HG02885 (cell line): Measurements from ENCODE around the gene TCF15.
"Not testable (repeated sequence)": the region's sequence is repeated elsewhere in the genome, so short reads cannot be mapped to it uniquely, and the experiment has no call there.

Source experiments
- ATAC-seq: cut with Tn5 transposase; IDR thresholded peaks from one replicate; pipeline ENCODE4 v1.9.1; 2021; ENCODE audit warnings: mild to moderate bottlenecking; ENCODE audit not compliant: unreplicated experiment, poor library complexity

TCF15 gene

DNA sequence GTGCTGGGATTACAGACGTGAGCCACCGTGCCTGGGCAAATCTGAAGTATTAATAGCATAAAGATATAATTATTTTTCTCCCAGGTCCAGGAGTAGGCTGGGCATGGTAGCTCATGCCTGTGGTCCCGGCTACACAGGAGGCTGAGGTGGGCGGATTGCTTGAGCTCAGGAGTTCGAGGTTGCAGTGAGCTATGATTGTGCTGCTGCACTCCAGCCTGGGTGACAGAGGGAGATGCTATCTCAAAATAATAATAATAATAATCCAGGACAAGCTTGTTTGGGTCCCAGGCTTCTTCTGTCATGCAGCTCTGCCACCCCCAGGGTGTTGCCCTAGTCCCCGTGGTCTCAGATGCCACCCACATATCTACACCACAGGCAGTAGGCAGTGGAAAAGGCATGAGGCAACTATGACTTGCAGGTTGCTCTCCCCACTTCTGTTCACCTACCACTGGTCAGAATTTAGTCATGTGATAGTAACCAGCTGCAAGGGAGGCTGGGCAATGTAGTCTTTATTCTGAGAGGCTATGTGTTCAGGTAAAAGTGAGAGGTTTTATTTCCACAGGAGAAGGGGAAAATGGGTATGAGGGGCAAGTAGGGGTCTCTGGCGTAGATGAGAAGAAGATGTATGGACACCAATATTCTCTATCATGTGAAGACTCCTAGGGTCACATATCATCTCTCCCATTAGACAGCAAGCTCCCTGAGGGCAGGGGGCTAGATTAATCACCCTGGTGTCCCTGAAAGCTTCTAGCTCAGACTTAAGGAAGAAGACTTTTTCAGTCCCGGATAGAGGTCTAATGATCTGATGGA is 25.7 kb downstream of the TCF15 start:
- peak; percentile 64 for ATAC-seq

DNA sequence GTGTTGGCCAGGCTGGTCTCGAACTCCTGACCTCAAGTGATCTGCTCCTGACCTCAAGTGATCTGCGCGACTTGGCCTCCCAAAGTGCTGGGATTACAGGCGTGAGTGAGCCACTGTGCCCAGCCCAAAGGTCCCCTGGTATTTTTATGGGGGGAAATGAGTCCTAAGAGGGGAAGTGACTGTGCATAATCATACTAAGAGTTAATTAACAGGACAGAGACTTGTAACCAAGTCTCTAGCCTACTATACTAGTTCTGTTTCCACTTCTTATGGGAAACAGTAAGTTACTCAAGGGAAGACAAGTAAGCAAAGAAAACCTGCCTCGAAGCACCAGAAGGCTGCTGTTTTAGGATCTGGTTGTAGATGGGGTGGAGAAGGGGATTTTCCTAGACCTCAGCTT is 27.9 kb downstream of the TCF15 start:
- no peak for ATAC-seq

GRCh38 chr20:578940-579690 is 31.0 kb downstream of the TCF15 start:
- ATAC-seq = not testable (repeated sequence)

DNA sequence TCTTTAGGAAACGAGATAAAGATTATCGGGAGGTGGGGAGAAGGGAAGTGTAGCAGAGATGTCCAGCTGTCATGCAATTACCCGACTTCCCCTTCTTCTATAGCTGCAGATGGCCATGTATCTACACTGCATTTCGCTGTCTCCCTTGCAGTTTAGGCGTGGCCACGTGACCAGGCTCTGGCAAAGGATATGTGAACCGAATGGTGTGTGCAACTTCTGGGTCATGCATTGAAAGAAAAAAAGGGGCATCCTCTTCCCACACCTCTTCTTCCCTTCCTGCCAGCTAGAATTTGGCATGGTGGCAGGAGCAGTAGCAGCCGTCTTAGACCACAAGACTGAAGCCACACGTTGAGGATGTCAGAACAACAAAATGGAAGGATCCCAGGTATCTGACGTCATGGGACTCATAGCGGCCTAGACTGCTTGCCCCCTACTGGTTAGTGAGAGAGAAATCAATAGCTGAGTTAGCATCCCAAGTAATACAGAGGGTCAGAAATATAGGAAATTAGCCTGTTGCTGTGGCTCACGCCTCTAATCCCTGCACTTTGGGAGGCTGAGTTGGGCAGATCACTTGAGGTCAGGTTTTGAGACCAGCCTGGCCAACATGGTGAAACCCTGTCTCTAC is 32.8 kb downstream of the TCF15 start:
- no peak for ATAC-seq

- no peak for ATAC-seq
Observed at GRCh38 chr20:576156-576555, 34.0 kb downstream of the TCF15 start.

GRCh38 chr20:575230-575629 is 34.9 kb downstream of the TCF15 start:
- ATAC-seq = no peak

- no peak for ATAC-seq
Observed at GRCh38 chr20:574297-574942, 35.7 kb downstream of the TCF15 start.

DNA sequence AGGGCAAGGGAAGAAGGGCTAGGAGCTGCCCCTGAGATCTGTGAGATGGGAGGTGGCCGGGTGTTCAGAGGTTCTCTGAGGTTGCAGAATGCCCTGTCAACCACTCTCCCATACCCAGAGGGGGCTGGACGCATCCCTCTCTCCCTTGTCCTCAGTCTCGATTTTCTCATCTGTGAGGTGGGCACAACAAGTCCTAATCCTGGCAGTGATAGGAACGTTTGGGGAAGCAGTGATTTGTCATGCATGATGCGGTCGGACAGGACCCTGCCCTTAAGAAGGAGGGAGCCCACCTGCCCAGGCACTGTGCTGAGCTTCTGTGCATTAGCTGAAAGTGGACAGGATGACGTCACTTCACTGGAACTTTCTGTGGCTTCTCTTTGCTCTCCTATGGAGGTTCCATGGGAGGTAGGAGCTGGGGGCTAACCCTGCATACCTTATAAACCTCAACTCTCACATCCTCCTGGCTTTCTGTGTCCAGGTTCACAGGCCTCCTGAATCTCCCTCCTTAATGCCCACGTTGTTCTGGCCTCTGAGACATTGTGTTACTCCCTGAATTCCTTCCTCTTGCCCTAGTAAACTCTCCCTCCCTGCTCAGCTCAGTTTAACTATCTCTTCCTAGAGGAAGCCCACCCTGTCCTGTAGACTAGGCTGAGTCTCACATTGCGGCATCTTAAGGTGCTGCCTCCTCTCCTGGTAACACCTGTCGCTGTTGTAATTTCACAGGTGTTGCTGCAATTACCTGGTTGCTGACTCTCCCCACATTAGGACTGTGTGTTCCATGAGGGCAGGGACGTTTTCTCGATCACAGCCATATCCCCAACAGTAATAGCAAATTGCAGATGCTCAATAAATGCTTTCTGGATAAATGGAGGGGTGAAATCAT is 36.5 kb downstream of the TCF15 start:
- ATAC-seq = no peak

DNA sequence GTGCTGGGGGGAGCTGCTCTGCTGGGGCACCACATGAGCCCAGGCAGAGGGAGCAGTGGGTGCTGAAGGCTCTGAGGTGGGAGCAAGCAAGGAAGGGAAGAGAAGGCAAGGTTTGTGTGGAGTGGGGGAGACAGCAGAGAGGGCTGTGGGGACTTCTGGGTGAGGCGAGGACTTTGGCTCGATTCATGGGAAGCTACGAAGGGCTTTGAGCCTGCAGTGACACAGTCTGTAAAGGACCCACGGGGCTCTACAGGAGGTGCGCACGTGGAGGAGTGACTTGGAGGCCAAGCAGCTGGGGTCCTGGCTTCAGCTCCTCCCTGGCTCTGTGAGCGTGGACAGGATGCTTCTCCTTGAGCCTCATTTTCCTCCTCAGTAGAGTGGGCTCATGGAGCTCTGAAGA is 37.4 kb downstream of the TCF15 start:
- ATAC-seq = no peak

- ATAC-seq = no peak
Observed at GRCh38 chr20:571754-572441, 38.2 kb downstream of the TCF15 start.

DNA sequence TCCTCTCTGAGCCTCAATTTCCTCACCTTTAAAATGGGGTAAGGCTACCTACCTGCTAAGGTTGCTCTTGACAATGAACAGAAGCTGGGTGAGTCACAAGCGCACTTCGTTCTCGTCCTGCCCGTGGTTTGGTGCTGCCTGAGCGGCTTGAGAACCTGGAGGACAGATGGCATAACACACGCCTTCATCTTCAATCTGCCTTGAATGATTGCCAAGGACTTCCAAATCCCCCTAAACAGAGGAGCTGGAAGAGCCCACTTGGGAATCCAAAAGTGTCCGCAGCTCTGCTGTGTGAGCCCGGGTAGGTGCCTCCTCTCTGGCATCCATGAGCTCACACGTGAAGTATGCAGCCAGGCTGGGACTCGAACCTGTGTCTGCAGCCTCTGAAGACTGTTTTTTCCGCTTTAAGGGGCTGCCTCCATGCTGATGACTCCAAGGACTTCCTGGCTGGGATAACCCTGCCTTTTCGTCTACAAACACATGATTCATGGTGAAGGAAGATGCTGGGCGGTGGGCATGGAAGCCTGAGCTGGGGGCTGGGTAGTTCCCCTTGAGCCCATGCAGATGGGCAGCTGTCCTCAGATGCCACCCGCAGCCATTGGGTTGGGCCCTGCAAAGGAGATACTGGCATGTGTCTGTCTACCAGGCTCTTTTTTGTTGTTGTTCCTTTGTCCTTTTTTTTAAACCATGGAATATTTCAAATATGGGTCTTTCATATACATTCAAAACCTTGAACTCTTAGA is 41.3 kb downstream of the TCF15 start:
- no peak for ATAC-seq

DNA sequence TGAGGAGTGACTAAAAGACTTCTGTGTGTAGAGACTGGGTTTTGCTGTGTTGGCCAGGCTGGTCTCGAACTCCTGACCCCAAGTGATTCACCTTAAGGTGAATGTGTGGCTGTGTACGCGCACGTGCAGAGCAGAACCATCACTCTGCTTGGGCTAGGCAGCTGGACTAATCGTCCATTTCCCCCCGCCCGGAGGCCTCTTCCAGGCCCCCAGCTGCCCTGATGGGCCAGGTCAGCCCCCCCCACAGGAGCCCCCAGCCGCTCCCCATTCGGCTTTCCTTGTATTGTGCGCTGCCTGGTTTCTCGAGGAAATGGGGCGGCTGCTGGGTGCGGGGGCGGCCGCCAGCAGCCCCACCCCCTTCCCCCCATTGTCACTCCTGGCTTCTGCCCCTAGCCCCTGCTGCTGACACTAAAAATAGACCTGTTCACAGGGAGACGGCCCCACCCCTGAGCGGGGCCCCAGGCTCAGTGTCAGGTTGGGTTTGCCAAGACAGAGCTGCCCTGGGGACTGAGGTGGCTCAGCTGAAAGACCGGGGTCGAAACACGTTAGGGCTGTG is 41.9 kb downstream of the TCF15 start:
- ATAC-seq = no peak

- ATAC-seq = no peak
Observed at GRCh38 chr20:564192-564591, 45.9 kb downstream of the TCF15 start.

- ATAC-seq = no peak
Observed at GRCh38 chr20:563187-563586, 46.9 kb downstream of the TCF15 start.

DNA sequence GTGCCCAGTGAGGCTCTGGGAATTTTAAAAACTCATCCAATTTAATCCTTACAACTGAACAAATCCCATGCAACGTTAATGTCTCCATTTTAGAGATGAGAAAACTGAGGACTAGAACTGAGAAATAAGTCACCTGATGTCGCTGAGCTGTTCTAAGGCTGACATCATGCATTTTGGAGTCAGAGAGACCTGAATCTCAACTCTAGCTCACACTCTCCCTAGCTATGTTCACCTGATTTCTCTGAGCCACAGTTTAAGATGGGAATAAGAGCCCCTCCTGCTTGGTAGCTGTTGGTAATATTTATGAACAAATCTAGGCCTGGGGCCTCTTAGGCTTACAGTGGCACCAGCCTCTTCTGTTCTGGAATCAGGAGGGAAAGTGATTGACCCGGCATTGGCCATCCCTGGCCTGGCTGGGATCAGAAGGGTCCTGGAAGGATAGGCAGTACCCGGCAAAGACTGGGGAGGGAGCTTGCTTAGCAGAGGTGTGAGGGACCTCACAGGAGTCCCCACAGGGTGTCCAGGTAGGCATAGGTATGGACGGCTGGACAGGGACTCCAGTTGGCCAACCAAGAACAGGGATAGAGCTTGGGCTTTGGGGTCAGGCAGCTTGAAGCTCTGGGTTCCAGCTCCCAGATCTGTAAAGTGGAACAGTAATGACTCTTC is 47.7 kb downstream of the TCF15 start:
- ATAC-seq = no peak

DNA sequence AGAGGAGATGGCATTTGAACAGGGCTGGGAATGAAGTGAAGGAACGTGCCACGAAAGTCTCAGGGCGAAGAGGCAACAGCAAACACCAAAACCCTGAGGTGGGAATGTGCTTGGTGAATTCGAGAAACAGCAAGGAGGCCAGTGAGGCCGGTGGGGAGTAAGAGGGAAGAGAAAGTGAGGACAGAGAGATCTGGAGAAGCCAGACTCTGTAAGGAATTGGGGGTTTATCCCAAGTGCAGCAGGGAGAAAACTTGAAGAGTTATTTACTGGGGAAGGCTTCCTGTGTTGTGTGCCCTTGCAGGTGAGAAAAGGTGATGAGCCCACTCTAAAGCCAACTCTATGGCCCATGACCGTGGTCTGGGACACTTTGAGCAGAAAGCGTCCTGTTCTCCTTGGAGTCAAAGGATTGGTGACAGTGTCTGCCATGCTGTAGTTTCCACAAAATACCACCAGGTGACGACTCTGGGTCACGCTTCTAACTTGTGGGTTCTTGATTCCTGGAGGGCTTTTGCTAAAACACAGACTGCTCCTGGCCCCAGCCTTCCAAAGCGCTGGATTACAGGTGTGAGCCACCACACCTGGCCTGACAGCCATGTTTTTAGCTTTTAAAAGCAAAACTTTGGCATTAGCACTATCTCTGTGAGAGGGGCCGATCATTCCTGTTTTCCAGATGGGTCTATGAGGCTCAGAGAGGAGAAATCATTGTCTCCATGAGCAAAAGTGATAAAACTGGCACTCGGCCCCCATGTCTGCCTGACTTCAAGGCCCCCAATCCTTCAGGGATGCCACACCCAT is 48.5 kb downstream of the TCF15 start:
- no peak for ATAC-seq

GRCh38 chr20:560680-561079 is 49.4 kb downstream of the TCF15 start:
- no peak for ATAC-seq
